ENCODE data around the gene OBP2A.

Gene OBP2A

GRCh38 chr9:135552021-135552697 lies 6.2 kb downstream of the OBP2A start:
- DNase-seq (ENCODE audit: low spot score): no peak

DNA sequence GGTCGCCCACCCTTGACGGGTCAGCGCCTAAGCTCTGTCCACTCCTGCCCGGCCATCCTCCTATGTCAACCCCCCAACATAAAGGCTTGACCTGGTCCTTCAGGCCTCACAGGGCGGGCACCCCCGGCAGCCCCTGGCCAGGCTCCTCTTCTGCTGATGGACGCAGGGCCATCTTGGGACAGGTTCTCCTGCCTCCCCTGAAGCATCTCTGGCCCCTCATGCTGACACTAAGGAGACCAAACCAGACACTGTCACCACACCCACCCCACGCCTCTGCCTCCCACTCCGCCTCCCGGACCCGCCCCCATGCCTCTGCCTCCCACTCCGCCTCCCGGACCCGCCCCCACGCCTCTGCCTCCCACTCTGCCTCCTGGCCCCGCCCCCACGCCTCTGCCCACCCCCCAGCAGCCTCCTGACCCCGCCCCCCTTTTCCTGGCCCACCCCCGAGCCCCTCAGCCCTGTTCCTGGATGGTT lies 6.8 kb downstream of the OBP2A start:
- DNase-seq (ENCODE audit: low spot score): no peak

DNA sequence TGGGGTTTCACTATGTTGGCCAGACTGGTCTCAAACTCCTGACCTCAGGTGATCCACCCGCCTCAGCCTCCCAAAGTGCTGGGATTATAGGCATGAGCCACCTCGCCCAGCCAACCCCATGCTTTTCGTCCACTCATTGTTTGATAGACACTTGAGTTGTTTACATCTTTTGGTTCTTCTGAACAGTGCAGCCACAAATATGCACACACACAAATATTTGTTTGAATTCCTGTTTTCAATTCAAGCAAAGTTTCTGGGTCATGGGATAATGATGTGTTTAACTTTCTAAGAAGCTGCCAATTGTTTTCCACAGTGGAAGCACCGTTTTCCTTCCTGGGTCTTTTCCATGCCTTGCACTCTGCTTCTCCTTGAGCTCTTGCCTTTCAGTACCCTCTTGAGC lies 8.8 kb downstream of the OBP2A start:
- DNase-seq (ENCODE audit: low spot score): no peak

DNA sequence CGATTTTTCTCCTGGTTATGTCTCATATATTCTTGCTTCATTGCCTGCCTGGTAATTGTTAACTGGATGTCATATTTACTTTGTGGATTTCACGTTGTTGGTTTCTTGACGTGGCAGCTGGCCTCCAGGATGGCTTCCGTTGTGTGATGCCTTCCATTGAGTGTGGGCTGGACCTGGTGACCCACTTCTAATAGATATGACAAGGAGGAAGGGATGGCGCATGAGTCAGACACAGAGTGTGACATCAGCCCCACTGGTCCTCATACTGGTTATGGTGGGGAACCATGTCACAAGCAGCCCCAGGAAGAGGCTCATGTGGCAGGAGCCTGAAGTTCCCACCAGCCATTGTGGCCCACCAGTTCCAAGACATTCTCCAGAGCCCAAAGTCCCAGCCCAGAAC lies 9.3 kb downstream of the OBP2A start:
- no peak for DNase-seq (ENCODE audit: low spot score)

- no peak for DNase-seq (ENCODE audit: low spot score)
These were observed 10.0 kb downstream of the OBP2A start for GRCh38 chr9:135555910-135556309.

- DNase-seq (ENCODE audit: low spot score): no peak
These were observed 13.7 kb downstream of the OBP2A start for GRCh38 chr9:135559606-135560005.

- peak; percentile 62 for DNase-seq (ENCODE audit: low spot score)
These were observed 15.7 kb downstream of the OBP2A start, which contains the start of gene PAEP for GRCh38 chr9:135561391-135562234. PAEP (plus strand) TSS chr9:135561756.

DNA sequence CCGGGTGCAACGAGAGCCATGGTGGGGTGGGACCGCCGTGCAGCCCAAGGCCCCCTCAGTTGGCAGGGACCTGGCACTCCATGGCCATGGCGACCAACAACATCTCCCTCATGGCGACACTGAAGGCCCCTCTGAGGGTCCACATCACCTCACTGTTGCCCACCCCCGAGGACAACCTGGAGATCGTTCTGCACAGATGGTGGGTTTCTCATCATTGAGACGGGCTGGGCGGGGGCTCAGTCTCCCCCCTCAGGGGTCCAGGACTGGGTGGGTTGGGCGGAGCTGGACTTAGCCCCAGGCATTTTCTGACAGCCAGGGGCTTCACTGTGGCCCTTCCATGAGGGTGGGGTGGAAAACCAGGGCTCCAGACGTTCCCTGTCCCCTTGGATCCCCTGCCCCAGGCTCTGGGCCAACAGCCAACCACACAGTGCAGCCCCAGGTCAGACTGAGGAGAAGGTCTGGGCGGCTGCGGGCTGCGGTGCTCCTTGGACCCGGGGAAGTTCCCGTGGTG lies 16.4 kb downstream of the OBP2A start:
- DNase-seq (ENCODE audit: low spot score): no peak

- DNase-seq (ENCODE audit: low spot score): no peak
These were observed 17.1 kb downstream of the OBP2A start for GRCh38 chr9:135563039-135563476.

- no peak for DNase-seq (ENCODE audit: low spot score)
These were observed 17.9 kb downstream of the OBP2A start for GRCh38 chr9:135563858-135564257.

DNA sequence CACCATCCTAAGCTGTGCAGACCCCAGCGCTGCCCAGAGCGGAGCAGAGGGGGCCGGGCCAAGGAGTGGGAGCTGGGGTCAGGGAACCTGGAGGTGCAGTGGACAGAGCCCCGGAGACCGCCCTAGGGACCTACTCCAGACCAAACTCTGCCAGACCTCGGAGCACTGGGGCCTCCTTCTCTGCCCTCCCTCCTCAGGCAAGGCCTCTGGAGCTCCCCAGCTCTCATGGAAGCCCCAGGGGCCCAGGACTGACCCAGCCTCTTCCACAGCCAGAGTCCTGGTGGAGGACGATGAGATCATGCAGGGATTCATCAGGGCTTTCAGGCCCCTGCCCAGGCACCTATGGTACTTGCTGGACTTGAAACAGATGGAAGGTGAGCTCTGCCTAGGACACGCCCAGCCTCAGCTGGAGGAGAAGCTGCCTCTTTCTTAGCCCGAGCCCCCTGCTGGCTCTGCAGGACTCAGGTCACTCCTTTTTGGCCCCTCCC lies 19.3 kb downstream of the OBP2A start:
- DNase-seq (ENCODE audit: low spot score): no peak

- DNase-seq (ENCODE audit: low spot score): no peak
These were observed 19.7 kb downstream of the OBP2A start for GRCh38 chr9:135565636-135566035.

- no peak for DNase-seq (ENCODE audit: low spot score)
These were observed 20.6 kb downstream of the OBP2A start for GRCh38 chr9:135566552-135566951.

DNA sequence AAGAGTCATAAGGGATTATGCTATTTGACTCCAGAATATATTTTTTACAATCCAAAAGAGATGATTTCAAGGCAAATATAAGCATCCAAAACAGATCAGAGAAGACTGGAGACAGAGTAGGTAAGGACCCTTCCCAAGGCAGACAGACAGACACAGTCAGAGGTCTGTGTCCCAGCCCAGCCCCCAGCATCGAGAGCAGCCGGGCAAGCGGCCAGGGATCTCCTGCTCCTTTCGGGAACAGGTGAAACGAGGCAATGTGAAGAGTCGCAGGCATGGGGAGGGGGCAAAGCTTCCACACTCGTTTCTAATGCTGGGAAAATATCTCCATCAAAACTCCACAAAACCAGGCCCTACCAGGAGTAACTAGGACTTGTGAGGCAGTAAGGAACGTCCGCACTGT lies 21.4 kb downstream of the OBP2A start:
- DNase-seq (ENCODE audit: low spot score): no peak

- DNase-seq (ENCODE audit: low spot score): no peak
These were observed 22.1 kb downstream of the OBP2A start for GRCh38 chr9:135568026-135568425.

GRCh38 chr9:135570456-135570855 lies 24.5 kb downstream of the OBP2A start:
- no peak for DNase-seq (ENCODE audit: low spot score)

- DNase-seq (ENCODE audit: low spot score): no peak
These were observed 26.3 kb downstream of the OBP2A start for GRCh38 chr9:135572233-135572632.

GRCh38 chr9:135573124-135573523 lies 27.2 kb downstream of the OBP2A start:
- DNase-seq (ENCODE audit: low spot score): no peak

DNA sequence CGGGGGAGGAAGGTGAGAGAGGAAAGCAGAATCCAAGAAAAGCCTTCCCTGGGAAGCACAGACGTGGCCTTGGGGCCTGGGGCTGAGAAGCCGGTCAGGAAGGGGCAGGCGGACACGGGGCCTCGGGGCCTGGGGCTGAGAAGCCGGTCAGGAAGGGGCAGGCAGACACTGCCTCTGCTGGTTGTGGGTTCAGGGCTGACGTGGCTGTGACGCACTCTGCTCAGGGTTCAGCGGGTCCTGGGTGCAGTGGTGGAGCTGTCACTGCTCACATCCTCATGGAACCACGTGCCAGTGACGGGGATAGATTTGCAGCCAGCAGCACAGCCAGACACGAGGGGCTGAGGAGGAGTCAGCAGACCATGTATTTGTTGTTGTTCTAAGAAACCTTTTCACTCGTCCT lies 28.4 kb downstream of the OBP2A start:
- DNase-seq (ENCODE audit: low spot score): no peak

- no peak for DNase-seq (ENCODE audit: low spot score)
These were observed 29.0 kb downstream of the OBP2A start for GRCh38 chr9:135574943-135575342.

DNA sequence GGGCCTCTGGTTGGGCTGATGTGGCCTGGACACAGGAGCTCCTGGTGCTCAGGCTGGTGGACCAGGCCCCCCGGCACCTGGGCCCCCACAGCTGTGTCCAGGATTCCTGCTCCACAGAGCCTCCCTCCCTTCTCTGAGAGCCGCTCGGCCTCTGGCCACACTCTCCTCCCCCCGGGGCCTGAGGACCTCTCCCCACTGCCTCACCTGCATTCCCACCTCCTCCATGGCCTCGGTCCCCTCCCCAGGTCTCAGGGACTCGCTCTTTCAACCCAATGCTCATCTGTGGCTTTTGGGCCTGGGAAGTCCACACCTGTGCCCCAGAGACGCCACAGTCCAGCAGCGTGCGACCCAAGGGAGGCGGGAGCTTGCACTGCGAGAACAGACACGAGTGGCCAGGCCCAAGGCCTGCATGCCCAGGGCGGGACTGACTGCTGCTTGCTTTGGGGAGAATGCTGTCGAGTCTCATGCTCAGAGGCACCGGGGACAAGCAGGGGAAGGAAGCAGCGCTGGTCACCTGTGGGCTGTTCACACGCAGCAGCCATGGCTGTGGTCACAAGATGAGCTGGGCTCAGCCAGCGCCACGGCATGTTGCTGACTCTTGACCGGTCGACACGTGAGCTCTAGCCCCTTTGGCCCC lies 30.2 kb downstream of the OBP2A start:
- no peak for DNase-seq (ENCODE audit: low spot score)

DNA sequence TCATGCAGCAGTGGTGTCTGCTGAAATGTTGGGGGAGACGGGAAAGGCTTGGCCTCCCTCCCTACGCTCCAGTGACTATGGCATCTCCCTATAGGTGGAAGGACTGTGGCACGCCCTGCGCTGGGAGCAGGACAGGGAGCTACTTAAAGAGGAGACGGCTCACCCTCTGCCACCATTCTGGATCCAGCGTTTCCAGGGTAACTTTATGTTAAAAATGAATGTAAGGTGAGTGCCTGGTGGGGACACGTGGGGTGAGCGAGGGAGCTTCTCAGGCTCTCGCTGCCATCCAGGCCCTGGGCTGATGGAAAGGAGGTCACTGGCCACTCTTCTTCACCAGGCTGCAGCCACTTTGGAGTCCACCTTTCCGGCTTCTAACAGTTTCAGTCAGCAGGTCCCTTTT lies 31.3 kb downstream of the OBP2A start:
- DNase-seq (ENCODE audit: low spot score): no peak
